IMR-90 (cell line): ENCODE measurements around the gene CNPPD1. TPM values are rescaled to one million over a fixed set of nuclear protein-coding genes. Genes with fewer than 3 reads are reported as not detected.

ENCODE experiments used
- ATAC-seq: fragments of 200-7000 bp; cut with Tn5 transposase; 2 replicates; pipeline ENCODE4 v1.9.1; 2020; ENCODE audit warnings: low read depth, mild to moderate bottlenecking, moderate library complexity
- BruUV-seq: library from RNA; stranded (reverse); fragments of 400-500 nt; replicated peaks from 2 replicates; lab custom pipeline; 2021; lab: Mats Ljungman, UMichigan
- CTCF ChIA-PET: fragments of 300-600 bp; formaldehyde crosslinking; extraction: SDS; loops from one replicate; lab custom pipeline; 2021; ENCODE audit warnings: antibody characterized with exemption; lab: Yijun Ruan, JAX
- POLR2A ChIA-PET: fragments of 300-600 bp; sonication (Branson Sonifier 250); formaldehyde crosslinking; loops from one replicate; lab custom pipeline; 2022; ENCODE audit warnings: antibody characterized with exemption; ENCODE audit not compliant: unreplicated experiment; lab: Charles Lee
- DNase-seq: peaks from one replicate; pipeline ENCODE4 v3.0.0; 2013
- H2AFZ ChIP-seq: replicated peaks from 2 replicates; pipeline ENCODE3; 2013; ENCODE audit warnings: low read length, mild to moderate bottlenecking; ENCODE audit not compliant: poor library complexity
- H2AK5ac ChIP-seq: 2 replicates; pipeline ENCODE4 v1.6.1; 2013; ENCODE audit warnings: low read depth, low read length, inconsistent platforms
- H2AK9ac ChIP-seq: replicated peaks from 2 replicates; pipeline ENCODE3; 2013; ENCODE audit warnings: mild to moderate bottlenecking, low read depth, low read length, moderate library complexity; ENCODE audit not compliant: poor library complexity
- H2BK120ac ChIP-seq: 2 replicates; pipeline ENCODE4 v1.6.1; 2013; ENCODE audit warnings: low read depth, low read length, inconsistent platforms
- H2BK15ac ChIP-seq: 3 replicates; pipeline ENCODE4 v1.6.1; 2013; ENCODE audit warnings: low read depth, low read length, inconsistent platforms
- H2BK20ac ChIP-seq: 2 replicates; pipeline ENCODE4 v1.6.1; 2013; ENCODE audit warnings: low read depth, mild to moderate bottlenecking, inconsistent platforms, low read length, moderate library complexity
- H2BK5ac ChIP-seq: 2 replicates; pipeline ENCODE4 v1.6.1; 2013; ENCODE audit warnings: mild to moderate bottlenecking, low read depth, low read length, inconsistent platforms; ENCODE audit not compliant: poor library complexity, severe bottlenecking
- H3K14ac ChIP-seq: replicated peaks from 2 replicates; pipeline ENCODE4 v1.6.1; 2013; ENCODE audit warnings: low read depth, low read length, inconsistent platforms
- H3K18ac ChIP-seq: 2 replicates; pipeline ENCODE4 v1.6.1; 2013; ENCODE audit warnings: low read depth, low read length, control low read depth
- H3K23ac ChIP-seq: 2 replicates; pipeline ENCODE4 v1.6.1; 2013; ENCODE audit warnings: low read depth, low read length, inconsistent platforms
- H3K27ac ChIP-seq: 2 replicates; pipeline ENCODE4 v1.5.1; 2013; ENCODE audit warnings: mild to moderate bottlenecking, control low read depth, low read length; ENCODE audit not compliant: insufficient read depth
- H3K27me3 ChIP-seq: 2 replicates; pipeline ENCODE4 v1.6.1; 2013; ENCODE audit warnings: low read length; ENCODE audit not compliant: control insufficient read depth, insufficient read depth
- H3K36me3 ChIP-seq: 2 replicates; pipeline ENCODE4 v1.6.1; 2013; ENCODE audit warnings: low read length, mixed read lengths; ENCODE audit not compliant: control insufficient read depth, insufficient read depth
- H3K4ac ChIP-seq: 2 replicates; pipeline ENCODE4 v1.6.1; 2013; ENCODE audit warnings: low read depth, low read length, inconsistent platforms
- H3K4me1 ChIP-seq: 2 replicates; pipeline ENCODE4 v1.6.1; 2013; ENCODE audit warnings: low read length, mixed read lengths; ENCODE audit not compliant: control insufficient read depth, insufficient read depth
- H3K4me2 ChIP-seq: 2 replicates; pipeline ENCODE4 v1.6.1; 2013; ENCODE audit warnings: low read depth, mild to moderate bottlenecking, control low read depth, low read length, moderate library complexity
- H3K4me3 ChIP-seq: 2 replicates; pipeline ENCODE4 v1.5.1; 2013; ENCODE audit warnings: low read depth, mild to moderate bottlenecking, control low read depth, low read length, moderate library complexity; ENCODE audit not compliant: insufficient read depth
- H3K56ac ChIP-seq: 2 replicates; pipeline ENCODE4 v1.6.1; 2013; ENCODE audit warnings: low read length, inconsistent platforms; ENCODE audit not compliant: insufficient read depth; ENCODE audit errors: extremely low read depth
- H3K79me1 ChIP-seq, 2 experiments: 2 replicates each; pipeline ENCODE4 v1.6.1; 2013; ENCODE audit warnings: low read length in 2 of 2, inconsistent platforms in 1 of 2, low read depth in 1 of 2
- H3K9ac ChIP-seq: 2 replicates; pipeline ENCODE4 v1.6.1; 2013; ENCODE audit warnings: low read depth, low read length, control low read depth
- H3K9me1 ChIP-seq: 2 replicates; pipeline ENCODE4 v1.6.1; 2013; ENCODE audit warnings: low read length, inconsistent platforms; ENCODE audit not compliant: insufficient read depth
- H3K9me3 ChIP-seq: 2 replicates; pipeline ENCODE4 v1.6.1; 2013; ENCODE audit warnings: low read length; ENCODE audit not compliant: control insufficient read depth, insufficient read depth
- H4K20me1 ChIP-seq: 2 replicates; pipeline ENCODE4 v1.6.1; 2013; ENCODE audit warnings: low read length, inconsistent platforms; ENCODE audit not compliant: insufficient read depth
- H4K5ac ChIP-seq: 2 replicates; pipeline ENCODE4 v1.6.1; 2013; ENCODE audit warnings: mild to moderate bottlenecking, low read depth, low read length, control low read depth
- H4K8ac ChIP-seq, 2 experiments: 2 replicates each; pipeline ENCODE4 v1.6.1; 2013; ENCODE audit warnings: low read depth in 2 of 2, low read length in 2 of 2, control low read depth in 1 of 2, inconsistent platforms in 1 of 2
- H4K91ac ChIP-seq: 2 replicates; pipeline ENCODE4 v1.6.1; 2013; ENCODE audit warnings: low read depth, low read length, inconsistent platforms; ENCODE audit not compliant: insufficient read depth
- FOS ChIP-seq: fragments of 150-350 bp; IDR thresholded peaks from 2 replicates; pipeline ENCODE4 v1.6.1; 2016; ENCODE audit warnings: low read depth, low read length
- RAD21 ChIP-seq: IDR thresholded peaks from 2 replicates; pipeline ENCODE4 v1.6.1; 2012; ENCODE audit warnings: low read length, improper control_type of control experiment
- dilution Hi-C: fragments of 300-500 bp; cut with HindIII; formaldehyde crosslinking; loops from one replicate; pipeline ENCODE4 v1.14.3; 2018; ENCODE audit warnings: low sequenced_read_pairs; ENCODE audit not compliant: unreplicated experiment
- in situ Hi-C: fragments of 300-500 bp; cut with MboI; formaldehyde crosslinking; loops from 3 replicates; pipeline ENCODE4 v1.14.3; 2019; ENCODE audit warnings: low sequenced_read_pairs, inconsistent platforms, mixed read lengths
- intact Hi-C: fragments of 100-400 bp; cut with micrococcal nuclease; formaldehyde crosslinking; loops from 2 replicates; pipeline ENCODE4 v1.10.0; 2022
- polyA plus RNA-seq, 3 experiments: library from polyadenylated mRNA; depleted of rRNA; stranded (reverse); fragments of >200 nt; gene quantifications; 2 replicates each; pipeline ENCODE4 v1.2.3, GENCODE V29; 2012; ENCODE audit warnings: low replicate concordance in 1 of 3
- total RNA-seq: library from RNA; depleted of rRNA; stranded (reverse); fragments of >200 nt; gene quantifications from 2 replicates; pipeline ENCODE4 v1.2.3, GENCODE V29; 2012
- TF ChIP-seq, protein P1 (sequence below): conservative IDR thresholded peaks from 2 replicates; pipeline ENCODE4 v1.5.1; 2012; ENCODE audit warnings: mild to moderate bottlenecking, low read depth, low read length, improper control_type of control experiment

The CNPPD1 gene
- total and polyA plus RNA-seq, 2 of the 4 experiments (the other 2 are of a cell fraction), result 11.1 to 29.2 TPM

DNA sequence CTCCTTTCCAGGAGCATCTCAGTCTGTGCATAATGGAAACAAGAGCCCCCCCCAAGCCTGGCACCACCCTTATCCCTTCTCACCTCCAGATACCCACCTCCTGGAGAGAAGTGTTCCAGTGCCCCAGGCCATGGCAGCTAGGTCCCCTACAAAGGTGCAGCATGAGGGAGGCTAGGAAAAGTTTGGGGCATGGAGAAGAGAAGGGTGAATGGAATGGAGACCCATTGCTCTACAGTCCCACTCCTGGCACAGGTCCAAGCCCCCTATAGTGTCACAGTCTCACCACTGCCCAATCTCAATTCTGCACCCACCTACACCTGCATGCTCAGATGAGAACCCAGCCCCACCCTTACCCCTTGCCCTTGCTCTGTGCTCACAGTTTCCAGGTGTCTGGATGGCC lies 7.8 kb downstream of the CNPPD1 start:
- Histone ChIP-seq H2BK15ac (no peak overlapping the region), H4K8ac (no peak overlapping the region), H3K4me3 (no peak overlapping the region), H2BK120ac (no peak overlapping the region), H3K18ac (no peak overlapping the region), H3K56ac (no peak overlapping the region), H4K91ac (no peak overlapping the region), H3K27me3 (no peaks in the 10 kb centered on the region), H2BK5ac (no peak overlapping the region), H3K4me2 (no peak overlapping the region), H3K23ac (no peak overlapping the region), H2BK20ac (no peak overlapping the region), H3K36me3 (peaks cover 11% of the 10 kb centered on the region), H3K14ac (no peak overlapping the region), H2AK9ac (peak overlapping the region; percentile 55), H3K9ac (no peak overlapping the region), H3K4ac (no peak overlapping the region), H2AK5ac (no peak overlapping the region), H3K9me1 (0 out of 2 replicates have a peak, but pooled peaks cover 4% of the 10 kb centered on the region), H3K79me1 (0 out of 4 replicates have a peak, but pooled peaks cover 0 to 1% of the 10 kb centered on the region in 2 experiments), H3K4me1 (peaks cover 3% of the 10 kb centered on the region; the same call in 1 of the 2 replicates), H3K9me3 (no peaks in the 10 kb centered on the region), H2AFZ (no peak overlapping the region), H4K5ac (no peak overlapping the region), H4K20me1 (peaks cover 7% of the 10 kb centered on the region; the same call in 1 of the 2 replicates), H3K27ac (no peak overlapping the region)
- DNase-seq, result no peak
- dilution Hi-C loops (no loop called here), intact Hi-C loops (no loop called here), in situ Hi-C loops (no loop called here)
- ATAC-seq, result no peak
- POLR2A ChIA-PET, result no interaction called here
- no peak for TF ChIP-seq RAD21
- TF ChIP-seq, protein P1, sequence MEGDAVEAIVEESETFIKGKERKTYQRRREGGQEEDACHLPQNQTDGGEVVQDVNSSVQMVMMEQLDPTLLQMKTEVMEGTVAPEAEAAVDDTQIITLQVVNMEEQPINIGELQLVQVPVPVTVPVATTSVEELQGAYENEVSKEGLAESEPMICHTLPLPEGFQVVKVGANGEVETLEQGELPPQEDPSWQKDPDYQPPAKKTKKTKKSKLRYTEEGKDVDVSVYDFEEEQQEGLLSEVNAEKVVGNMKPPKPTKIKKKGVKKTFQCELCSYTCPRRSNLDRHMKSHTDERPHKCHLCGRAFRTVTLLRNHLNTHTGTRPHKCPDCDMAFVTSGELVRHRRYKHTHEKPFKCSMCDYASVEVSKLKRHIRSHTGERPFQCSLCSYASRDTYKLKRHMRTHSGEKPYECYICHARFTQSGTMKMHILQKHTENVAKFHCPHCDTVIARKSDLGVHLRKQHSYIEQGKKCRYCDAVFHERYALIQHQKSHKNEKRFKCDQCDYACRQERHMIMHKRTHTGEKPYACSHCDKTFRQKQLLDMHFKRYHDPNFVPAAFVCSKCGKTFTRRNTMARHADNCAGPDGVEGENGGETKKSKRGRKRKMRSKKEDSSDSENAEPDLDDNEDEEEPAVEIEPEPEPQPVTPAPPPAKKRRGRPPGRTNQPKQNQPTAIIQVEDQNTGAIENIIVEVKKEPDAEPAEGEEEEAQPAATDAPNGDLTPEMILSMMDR, result no peak
- TF ChIP-seq FOS, result no peak
- CTCF ChIA-PET, result no interaction called here
- BruUV-seq, result no TSS peak
